Putamen (tissue), 1 donor: ENCODE results near the gene MYH11.
"Not testable (repeated sequence)": the region's sequence is repeated elsewhere in the genome, so short reads cannot be mapped to it uniquely, and the experiment has no call there.

Experiments
- DNase-seq: peaks from one replicate; pipeline ENCODE4 v3.0.0-alpha.2; 2016; ENCODE audit warnings: low spot score

Gene MYH11

DNA sequence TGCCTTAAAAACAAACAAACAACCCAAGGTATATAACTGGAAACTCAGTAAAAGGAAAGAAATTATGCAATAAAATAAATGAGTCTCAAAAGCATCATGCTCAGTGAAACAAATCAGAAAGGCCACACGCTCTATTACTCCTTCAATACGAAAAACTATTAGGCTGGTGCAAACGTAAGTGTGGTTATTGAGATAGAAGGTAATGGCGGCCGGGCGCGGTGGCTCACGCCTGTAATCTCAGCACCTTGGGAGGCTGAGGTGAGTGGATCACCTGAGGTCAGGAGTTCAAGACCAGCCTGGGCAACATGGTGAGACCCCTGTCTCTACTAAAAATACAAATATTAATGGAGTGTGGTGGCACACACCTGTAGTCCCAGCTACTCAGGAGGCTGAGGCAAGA, 17.6 kb downstream of the MYH11 start:
- not testable (repeated sequence) for DNase-seq

GRCh38 chr16:15837761-15838160, 19.1 kb downstream of the MYH11 start:
- DNase-seq, result no peak

- no peak for DNase-seq
Measured at GRCh38 chr16:15836965-15837611, 19.7 kb downstream of the MYH11 start.

DNA sequence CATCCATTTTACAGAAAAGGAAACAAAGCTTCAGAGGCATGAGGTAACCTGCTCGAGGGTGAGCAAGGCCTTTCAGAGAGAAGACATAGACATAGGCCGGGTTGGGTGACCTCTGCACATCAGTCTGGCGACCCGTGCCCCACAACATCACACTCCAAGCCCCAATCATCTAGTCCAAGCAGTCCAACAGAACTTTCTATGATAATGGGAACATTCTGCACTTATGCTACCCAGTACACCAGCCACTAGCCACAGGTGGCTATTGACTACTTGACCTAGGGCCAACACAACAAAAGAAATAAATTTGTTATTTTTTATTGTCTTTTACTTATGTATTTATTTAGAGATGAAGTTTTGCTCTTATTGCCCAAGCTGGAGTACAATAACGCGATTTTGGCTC, 20.8 kb downstream of the MYH11 start:
- DNase-seq, result no peak

DNA sequence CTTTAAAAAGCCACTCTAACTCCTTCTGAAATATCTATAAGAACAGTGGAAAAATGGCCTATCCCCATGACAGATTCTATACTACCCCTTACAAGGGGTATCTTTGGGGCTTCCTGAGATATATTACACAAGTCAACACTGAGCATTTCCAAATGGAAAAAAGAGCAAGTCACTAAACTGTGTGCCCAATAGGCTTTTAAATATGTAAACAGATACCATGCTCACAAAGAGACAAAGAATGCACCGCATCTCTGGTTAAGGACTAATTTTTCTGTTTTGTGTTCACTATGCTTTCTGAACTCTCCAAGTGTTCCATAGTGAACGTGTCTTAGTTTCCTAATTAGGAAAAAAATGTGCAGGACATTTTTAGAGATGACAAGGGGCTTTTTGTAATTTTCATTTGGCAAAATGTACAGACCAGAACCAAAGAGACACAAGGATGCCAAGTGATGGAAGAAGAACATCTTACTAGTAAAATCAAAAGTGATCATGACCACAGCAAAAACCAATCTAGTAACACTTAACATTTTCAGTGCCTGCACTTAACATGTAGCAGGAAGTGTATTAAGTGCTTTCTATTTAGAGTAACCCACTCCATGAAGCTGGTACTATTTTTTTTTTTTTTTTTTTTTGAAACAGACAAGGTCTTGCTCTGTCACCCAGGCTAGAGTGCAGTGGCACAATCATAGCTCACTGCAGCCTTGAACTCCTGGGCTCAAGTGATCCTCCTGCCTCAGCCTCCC, 21.5 kb downstream of the MYH11 start:
- DNase-seq, result no peak

- DNase-seq, result no peak
Measured at GRCh38 chr16:15834502-15834901, 22.3 kb downstream of the MYH11 start.

DNA sequence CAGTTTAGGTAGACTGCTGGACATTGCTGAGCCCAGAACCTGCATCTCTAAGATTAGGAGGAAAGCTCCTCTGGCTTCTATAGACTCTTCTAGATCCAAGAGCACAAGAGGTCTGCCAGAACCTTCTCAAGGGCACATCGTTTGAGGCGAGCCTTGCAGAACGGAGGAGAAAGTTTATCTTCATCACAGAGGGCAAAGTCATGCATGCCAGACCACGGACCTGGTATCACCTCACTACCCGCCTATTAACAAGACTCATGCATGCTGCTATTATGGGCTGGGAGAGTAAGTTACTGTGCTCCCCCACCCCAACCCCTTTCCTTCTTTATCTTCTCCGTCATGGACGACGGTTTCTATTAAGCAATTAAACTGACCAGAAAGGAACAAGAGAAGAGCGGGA, 23.3 kb downstream of the MYH11 start:
- DNase-seq, result no peak

DNA sequence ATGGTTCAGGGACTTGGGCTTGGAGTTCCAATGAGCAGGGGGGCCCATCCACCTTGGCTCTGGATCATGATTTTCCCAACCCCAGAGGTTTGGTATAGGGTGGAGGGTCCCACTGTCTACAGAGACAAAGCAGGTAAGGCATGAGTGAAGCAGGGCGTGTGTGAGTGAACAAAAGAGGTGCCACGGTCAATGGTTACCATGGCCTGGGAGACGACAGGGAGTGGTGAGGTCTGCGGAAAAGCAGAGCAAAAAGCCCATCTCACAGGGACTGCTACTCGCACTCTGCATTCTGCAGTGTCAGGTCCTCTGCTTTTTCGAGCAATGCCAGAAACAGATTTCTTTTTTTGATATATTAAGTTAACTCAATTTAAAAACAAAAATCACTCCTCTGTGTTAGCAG, 24.6 kb downstream of the MYH11 start:
- no peak for DNase-seq

GRCh38 chr16:15830832-15831451, 25.9 kb downstream of the MYH11 start:
- DNase-seq, result no peak

GRCh38 chr16:15829460-15829859, 27.4 kb downstream of the MYH11 start:
- no peak for DNase-seq

- no peak for DNase-seq
Measured at GRCh38 chr16:15827709-15828343, 29.0 kb downstream of the MYH11 start.

DNA sequence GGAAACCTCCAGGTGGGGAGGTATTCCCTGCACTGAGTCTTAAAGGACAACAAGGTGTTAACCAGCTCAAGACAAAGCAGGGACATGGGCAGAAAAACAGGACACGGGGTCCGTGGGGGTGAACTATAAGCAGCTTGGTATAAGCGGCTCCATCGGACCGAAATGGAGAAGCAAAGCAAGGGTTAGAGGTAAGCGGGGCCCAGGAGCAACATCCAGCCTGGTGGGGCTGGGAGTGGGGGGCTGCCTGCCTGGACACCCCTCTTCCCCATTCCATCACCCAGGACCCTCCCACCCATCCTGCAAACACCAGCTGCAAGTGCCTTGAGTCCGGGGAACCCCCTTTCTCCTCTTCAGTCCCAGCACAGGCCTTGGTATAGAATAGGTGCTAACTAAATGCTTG, 29.5 kb downstream of the MYH11 start:
- DNase-seq, result no peak

DNA sequence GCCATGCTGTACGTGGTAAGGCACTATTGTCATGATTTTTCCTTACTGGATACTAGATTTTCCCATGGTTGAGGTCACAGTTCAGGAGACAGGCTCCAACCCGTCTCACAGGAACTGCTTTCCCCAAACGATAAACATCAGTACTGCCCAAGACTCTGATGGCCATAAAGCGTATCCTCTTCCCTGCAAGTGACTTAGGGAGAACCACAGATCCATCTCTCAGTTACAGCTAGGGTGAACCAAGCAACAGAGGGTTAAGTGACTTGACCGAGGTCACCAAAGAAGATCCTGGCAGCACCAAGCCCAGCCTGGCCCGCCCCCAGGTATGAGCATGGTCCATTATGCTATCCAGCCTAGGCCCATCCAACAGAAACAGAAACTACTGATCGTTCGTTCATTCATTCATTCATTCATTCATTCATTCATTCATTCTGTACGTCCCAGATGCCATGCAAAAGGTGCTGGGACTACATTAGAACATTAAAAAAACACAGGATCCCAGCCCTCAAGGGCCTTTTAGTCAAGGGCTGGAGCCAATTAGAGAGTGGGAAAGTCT, 31.0 kb downstream of the MYH11 start:
- DNase-seq, result no peak

GRCh38 chr16:15822957-15823356, 33.9 kb downstream of the MYH11 start:
- DNase-seq, result no peak

GRCh38 chr16:15820837-15821236, 36.0 kb downstream of the MYH11 start:
- no peak for DNase-seq

DNA sequence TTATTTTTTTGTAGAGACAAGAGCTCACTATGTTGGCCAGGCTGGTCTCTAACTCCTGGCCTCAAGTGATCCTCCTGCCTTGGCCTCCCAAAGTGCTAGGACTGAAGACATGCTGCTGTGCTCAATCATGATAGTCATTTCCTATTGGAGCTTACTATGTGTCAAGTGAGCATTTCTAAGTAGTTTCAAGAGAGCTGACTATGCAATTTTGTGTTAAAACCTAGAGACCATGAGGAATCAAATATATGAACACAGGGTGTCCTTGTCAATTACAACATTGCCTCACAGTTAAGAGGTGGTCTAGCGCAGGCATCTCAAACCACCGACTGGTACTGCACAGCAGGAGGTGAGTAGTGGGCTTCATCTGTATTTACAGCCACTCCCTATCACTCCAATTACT, 37.8 kb downstream of the MYH11 start:
- no peak for DNase-seq

- DNase-seq, result no peak
Measured at GRCh38 chr16:15817446-15817845, 39.4 kb downstream of the MYH11 start.

DNA sequence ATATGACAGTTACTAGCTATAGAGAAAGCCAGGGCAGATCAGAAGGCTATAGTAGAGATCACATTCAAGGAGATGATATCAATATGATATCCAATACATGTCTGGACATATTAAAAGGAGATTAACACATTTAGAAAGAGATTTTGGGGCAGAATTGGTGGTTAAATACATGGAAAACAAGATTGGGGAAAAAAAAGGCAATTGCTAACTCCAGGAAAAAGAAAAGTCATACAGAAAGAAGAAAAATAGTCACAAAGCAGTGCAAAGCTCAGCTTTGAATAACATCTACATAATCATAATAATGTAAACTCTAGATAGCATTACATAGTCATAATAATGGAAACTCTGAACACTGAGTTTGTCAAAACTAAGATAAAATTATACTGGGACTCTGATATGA, 40.6 kb downstream of the MYH11 start:
- no peak for DNase-seq

GRCh38 chr16:15812401-15812750, 44.5 kb downstream of the MYH11 start:
- not testable (repeated sequence) for DNase-seq

DNA sequence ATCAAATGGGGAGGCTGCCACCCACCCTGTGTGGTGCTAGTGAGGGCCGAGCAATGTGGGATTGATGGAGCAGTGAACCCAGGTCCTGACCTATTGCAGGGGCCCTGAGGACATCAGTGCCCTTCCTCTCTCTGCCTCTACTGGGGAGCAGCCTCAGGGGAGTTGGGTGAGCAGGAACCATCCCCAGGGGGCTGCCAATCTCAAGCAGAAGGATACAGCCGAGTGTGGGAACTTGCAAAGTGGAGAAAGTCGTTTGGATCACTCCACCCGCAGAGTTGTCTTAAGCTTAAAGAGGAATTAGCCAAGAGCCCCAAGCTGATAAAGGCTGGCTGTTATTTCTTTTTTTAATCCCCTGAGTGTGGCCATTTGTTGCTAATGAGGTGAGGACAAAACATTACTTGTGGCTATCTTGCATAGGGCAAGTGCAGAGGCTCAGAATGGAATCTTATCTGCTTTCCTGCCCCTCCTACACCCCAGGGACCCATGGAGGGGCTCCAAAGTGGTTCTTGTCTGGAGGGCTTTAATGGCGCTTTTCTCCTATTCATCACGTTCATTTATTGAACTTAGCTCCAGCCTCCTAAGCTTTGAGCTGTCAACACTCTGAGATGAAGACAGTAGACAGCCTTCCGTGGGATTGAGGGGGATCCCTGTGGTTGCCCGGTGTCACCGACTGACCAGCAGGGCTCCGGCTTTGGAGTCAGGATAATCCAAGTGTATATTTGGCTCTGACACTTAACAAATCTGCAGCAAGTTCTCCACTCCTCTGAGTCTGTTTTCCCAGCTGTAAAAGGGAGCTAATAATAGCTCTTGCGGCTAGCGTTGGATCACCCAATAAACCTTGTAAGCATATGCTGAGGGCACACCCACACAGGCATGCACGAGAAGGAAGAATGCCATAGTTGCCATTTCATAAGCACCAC, 45.1 kb downstream of the MYH11 start:
- no peak for DNase-seq

GRCh38 chr16:15810949-15811348, 45.9 kb downstream of the MYH11 start:
- no peak for DNase-seq

- DNase-seq, result no peak
Measured at GRCh38 chr16:15810411-15810810, 46.4 kb downstream of the MYH11 start.
